OCI-LY1 (cell line): ENCODE data around the gene CRADD.

Source experiments
- H2AFZ ChIP-seq: fragments of 200-600 bp; sonication (generic), shearing (Covaris generic); 2 replicates; pipeline ENCODE4 v1.6.0; 2014; ENCODE audit warnings: antibody characterized with exemption, mild to moderate bottlenecking, low read length
- H3F3A ChIP-seq: fragments of 200-600 bp; sonication (generic), shearing (Covaris generic); 2 replicates; pipeline ENCODE4 v1.6.0; 2014; ENCODE audit warnings: mild to moderate bottlenecking, antibody characterized with exemption, low read length, moderate library complexity; ENCODE audit not compliant: insufficient read depth
- H3K27ac ChIP-seq: fragments of 200-600 bp; sonication (generic); 2 replicates; pipeline ENCODE4 v1.5.1; 2014; ENCODE audit warnings: low read length, mixed run types, mild to moderate bottlenecking, low read depth; ENCODE audit not compliant: poor library complexity, severe bottlenecking
- H3K27me3 ChIP-seq: fragments of 200-600 bp; sonication (generic); 2 replicates; pipeline ENCODE4 v1.6.0; 2014; ENCODE audit warnings: antibody characterized with exemption, mild to moderate bottlenecking, low read length, moderate library complexity; ENCODE audit not compliant: insufficient read depth
- H3K36me3 ChIP-seq: fragments of 200-600 bp; sonication (generic); 2 replicates; pipeline ENCODE4 v1.6.1; 2014; ENCODE audit warnings: mild to moderate bottlenecking, antibody characterized with exemption, low read length, moderate library complexity, mixed read lengths; ENCODE audit not compliant: insufficient read depth
- H3K4me1 ChIP-seq: fragments of 200-600 bp; sonication (generic); 2 replicates; pipeline ENCODE4 v1.5.1; 2014; ENCODE audit warnings: mild to moderate bottlenecking, low read length, moderate library complexity; ENCODE audit not compliant: insufficient read depth, severe bottlenecking
- H3K4me2 ChIP-seq: fragments of 200-600 bp; sonication (generic), shearing (Covaris generic); 2 replicates; pipeline ENCODE4 v1.6.1; 2014; ENCODE audit warnings: low read length
- H3K4me3 ChIP-seq: fragments of 200-600 bp; sonication (generic); 2 replicates; pipeline ENCODE4 v1.5.1; 2014; ENCODE audit warnings: low read length, low read depth, mild to moderate bottlenecking, mixed read lengths; ENCODE audit not compliant: poor library complexity, severe bottlenecking
- H3K79me2 ChIP-seq: fragments of 200-600 bp; shearing (Covaris generic); 2 replicates; pipeline ENCODE4 v1.6.1; 2016; ENCODE audit warnings: mixed run types, low read length, mixed read lengths; ENCODE audit not compliant: insufficient read depth
- H3K9ac ChIP-seq: fragments of 200-600 bp; sonication (generic), shearing (Covaris generic); 2 replicates; pipeline ENCODE4 v1.6.1; 2014; ENCODE audit warnings: mild to moderate bottlenecking, low read length, mixed read lengths
- H3K9me2 ChIP-seq: fragments of 200-600 bp; sonication (generic), shearing (Covaris generic); 2 replicates; pipeline ENCODE4 v1.6.1; 2014; ENCODE audit warnings: low read depth, mild to moderate bottlenecking, low read length, mixed read lengths
- H3K9me3 ChIP-seq: fragments of 200-600 bp; shearing (Covaris generic); 2 replicates; pipeline ENCODE4 v1.6.1; 2014; ENCODE audit warnings: low read length, mixed read lengths
- H4K20me1 ChIP-seq: fragments of 200-600 bp; sonication (generic), shearing (Covaris generic); 2 replicates; pipeline ENCODE4 v1.6.0; 2016; ENCODE audit warnings: mild to moderate bottlenecking, low read length; ENCODE audit not compliant: insufficient read depth
- EZH2 ChIP-seq: fragments of 200-600 bp; sonication (generic), shearing (Covaris generic); IDR thresholded peaks from 2 replicates; pipeline ENCODE4 v1.8.0; 2017; ENCODE audit warnings: borderline replicate concordance, mixed run types, mild to moderate bottlenecking, antibody characterized with exemption, low read length, moderate library complexity, mixed read lengths
- TF ChIP-seq, protein P1 (sequence below): fragments of 200-600 bp; sonication (generic), shearing (Covaris generic); IDR thresholded peaks from 2 replicates; pipeline ENCODE4 v1.5.1; 2017; ENCODE audit warnings: mild to moderate bottlenecking, antibody characterized with exemption, low read length, moderate library complexity, mixed read lengths

Gene CRADD

DNA sequence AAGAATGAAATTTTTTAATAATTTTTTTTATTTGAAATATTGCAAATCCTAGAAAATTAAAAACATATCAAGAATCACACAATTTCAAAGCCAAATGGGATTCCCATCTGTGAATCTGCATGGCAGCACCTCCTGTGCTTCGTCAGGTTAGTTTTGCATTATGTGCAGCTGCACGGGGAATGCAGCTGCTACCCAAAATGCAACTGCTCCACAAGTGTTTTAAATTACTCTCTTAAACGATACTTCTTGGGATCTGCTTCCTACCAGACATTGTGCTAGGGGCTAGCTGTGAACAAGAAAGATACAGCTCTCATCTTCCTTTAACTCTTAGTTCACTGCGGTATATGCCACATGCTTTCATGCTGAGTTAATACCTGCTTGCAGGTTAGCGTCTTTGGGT lies 154.2 kb downstream of the CRADD start:
- H3K4me1 ChIP-seq: no peaks in the 10 kb centered on the region
- no peaks in the 10 kb centered on the region for H3K9me2 ChIP-seq
- H2AFZ ChIP-seq: no peak overlapping the region

DNA sequence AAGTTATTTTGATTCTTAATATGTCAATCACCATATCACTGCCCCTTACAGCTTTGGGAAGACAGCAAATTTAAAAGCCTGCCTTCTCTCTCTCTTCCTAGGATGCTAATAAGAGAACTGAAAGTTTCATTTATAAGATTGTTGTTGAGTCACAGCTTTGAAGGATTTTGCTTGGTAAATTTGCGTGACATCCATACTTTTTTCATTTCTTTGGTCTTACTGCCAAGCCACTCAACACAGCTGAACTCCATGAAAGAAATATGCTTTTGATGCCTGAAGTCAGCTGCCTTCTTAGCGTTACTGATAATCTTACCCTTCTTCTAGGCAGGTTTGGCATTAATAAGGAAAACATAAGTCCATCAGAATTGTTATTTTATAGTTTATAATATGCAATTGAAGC lies 155.0 kb downstream of the CRADD start:
- Histone ChIP-seq H3K9me2 (no peaks in the 10 kb centered on the region), H4K20me1 (no peaks in the 10 kb centered on the region), H3K4me1 (no peaks in the 10 kb centered on the region), H3K9ac (no peak overlapping the region), H3K4me2 (no peak overlapping the region), H3K9me3 (no peaks in the 10 kb centered on the region), H3K36me3 (no peaks in the 10 kb centered on the region), H3K27ac (no peak overlapping the region), H3K27me3 (no peaks in the 10 kb centered on the region), H3K79me2 (no peaks in the 10 kb centered on the region), H3K4me3 (no peak overlapping the region), H3F3A (no peaks in the 10 kb centered on the region), H2AFZ (no peak overlapping the region)
- TF ChIP-seq EZH2: no peak

More for the DNA sequence above, 154.2 kb downstream of the CRADD start:
- Histone ChIP-seq H3K27me3 (no peaks in the 10 kb centered on the region), H3K4me2 (no peak overlapping the region), H3K79me2 (no peaks in the 10 kb centered on the region), H3K27ac (no peak overlapping the region), H3K9me3 (no peaks in the 10 kb centered on the region), H3F3A (no peaks in the 10 kb centered on the region), H3K36me3 (no peaks in the 10 kb centered on the region), H3K9ac (no peak overlapping the region), H4K20me1 (no peaks in the 10 kb centered on the region), H3K4me3 (no peak overlapping the region)
- no peak for TF ChIP-seq EZH2
- TF ChIP-seq, protein P1, sequence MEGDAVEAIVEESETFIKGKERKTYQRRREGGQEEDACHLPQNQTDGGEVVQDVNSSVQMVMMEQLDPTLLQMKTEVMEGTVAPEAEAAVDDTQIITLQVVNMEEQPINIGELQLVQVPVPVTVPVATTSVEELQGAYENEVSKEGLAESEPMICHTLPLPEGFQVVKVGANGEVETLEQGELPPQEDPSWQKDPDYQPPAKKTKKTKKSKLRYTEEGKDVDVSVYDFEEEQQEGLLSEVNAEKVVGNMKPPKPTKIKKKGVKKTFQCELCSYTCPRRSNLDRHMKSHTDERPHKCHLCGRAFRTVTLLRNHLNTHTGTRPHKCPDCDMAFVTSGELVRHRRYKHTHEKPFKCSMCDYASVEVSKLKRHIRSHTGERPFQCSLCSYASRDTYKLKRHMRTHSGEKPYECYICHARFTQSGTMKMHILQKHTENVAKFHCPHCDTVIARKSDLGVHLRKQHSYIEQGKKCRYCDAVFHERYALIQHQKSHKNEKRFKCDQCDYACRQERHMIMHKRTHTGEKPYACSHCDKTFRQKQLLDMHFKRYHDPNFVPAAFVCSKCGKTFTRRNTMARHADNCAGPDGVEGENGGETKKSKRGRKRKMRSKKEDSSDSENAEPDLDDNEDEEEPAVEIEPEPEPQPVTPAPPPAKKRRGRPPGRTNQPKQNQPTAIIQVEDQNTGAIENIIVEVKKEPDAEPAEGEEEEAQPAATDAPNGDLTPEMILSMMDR: no peak

DNA sequence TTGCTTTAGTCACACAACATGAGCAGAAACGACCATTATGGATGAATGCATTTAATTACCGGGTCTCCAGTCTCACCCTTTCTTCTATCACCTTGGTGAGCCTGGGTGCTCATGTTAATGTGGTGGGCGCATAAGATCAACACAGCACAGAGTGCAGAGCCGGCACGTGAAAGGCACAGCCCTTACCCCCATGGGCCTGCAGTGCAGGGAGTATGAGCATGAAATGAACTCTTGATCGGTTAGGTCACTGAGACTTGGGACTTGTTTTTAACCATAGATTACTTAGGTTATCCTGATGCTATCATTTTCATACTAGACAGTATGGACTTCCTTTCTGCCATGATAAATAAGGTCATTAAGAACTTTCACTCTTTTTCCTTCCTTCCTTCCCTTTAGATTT lies 156.8 kb downstream of the CRADD start:
- Histone ChIP-seq H3K9ac (no peak overlapping the region), H3K4me1 (no peaks in the 10 kb centered on the region), H3K27ac (no peak overlapping the region), H3K36me3 (no peaks in the 10 kb centered on the region), H3K79me2 (no peaks in the 10 kb centered on the region), H3F3A (no peaks in the 10 kb centered on the region), H3K9me2 (no peaks in the 10 kb centered on the region), H3K4me3 (no peak overlapping the region), H3K9me3 (no peaks in the 10 kb centered on the region), H2AFZ (no peak overlapping the region), H4K20me1 (no peaks in the 10 kb centered on the region), H3K27me3 (no peaks in the 10 kb centered on the region), H3K4me2 (no peak overlapping the region)
- TF ChIP-seq, protein P1: no peak
- no peak for TF ChIP-seq EZH2

DNA sequence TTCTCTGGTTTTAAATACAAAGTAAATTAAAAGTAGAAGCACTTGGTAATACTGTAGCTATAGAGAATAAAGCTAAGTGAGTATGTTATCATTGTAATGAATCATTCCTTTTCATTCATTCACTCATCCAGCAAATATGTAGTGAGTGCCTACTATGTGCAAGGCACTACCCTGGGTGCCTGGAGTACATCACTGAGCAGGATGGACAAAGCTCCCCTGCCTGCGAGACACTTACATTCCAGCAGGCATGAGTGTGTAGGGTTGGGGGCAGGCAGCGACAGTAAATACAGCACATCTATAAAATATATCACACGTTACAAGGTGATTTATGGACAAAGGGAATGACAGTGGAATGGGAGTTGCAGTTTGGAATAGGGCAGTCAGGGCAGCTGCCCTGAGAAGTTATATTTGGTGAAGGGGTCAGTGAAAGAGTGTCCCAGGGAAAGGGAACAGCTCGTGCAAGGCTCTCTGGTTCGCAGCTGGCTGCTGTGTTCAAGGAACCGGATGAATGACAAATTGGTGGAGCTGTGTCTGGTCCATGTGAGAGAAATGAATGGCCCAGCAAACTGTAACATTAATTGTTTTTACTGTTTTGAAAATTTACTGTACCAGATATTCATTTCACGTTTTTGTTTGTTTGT lies 159.6 kb downstream of the CRADD start:
- no peaks in the 10 kb centered on the region for H3K79me2 ChIP-seq
- no peaks in the 10 kb centered on the region for H3K9me2 ChIP-seq
- H3K4me1 ChIP-seq: no peaks in the 10 kb centered on the region
- no peaks in the 10 kb centered on the region for H3K27me3 ChIP-seq
- H3F3A ChIP-seq: no peaks in the 10 kb centered on the region
- no peak overlapping the region for H3K4me3 ChIP-seq
- H3K9me3 ChIP-seq: no peaks in the 10 kb centered on the region
- no peak overlapping the region for H3K27ac ChIP-seq
- no peak for TF ChIP-seq EZH2
- TF ChIP-seq, protein P1: no peak
- H3K36me3 ChIP-seq: no peaks in the 10 kb centered on the region
- H4K20me1 ChIP-seq: no peaks in the 10 kb centered on the region
- H3K9ac ChIP-seq: no peak overlapping the region
- no peak overlapping the region for H3K4me2 ChIP-seq
- H2AFZ ChIP-seq: no peak overlapping the region
